ENCODE data around the gene CLEC7A.

- TF ChIP-seq CTCF (IDR thresholded peaks at IDR 0.05; ENCODE audit: low read depth, low read length, missing input control) (no peak), REST (IDR thresholded peaks at IDR 0.05) (no peak), MAX (IDR thresholded peaks at IDR 0.05) (no peak), TAF1 (conservative IDR thresholded peaks at IDR 0.05) (no peak), JUND (IDR thresholded peaks at IDR 0.05) (no peak), YY1 (IDR thresholded peaks at IDR 0.05) (no peak)
Measured at GRCh38 chr12:10075451-10075850, 54.5 kb downstream of the CLEC7A start.
